Endothelial cell (in vitro differentiated cells): ENCODE data around the gene C10orf88. TPM values are rescaled to one million over a fixed set of nuclear protein-coding genes. Genes with fewer than 3 reads are reported as not detected.

Experiments used
- DNase-seq: peaks from one replicate; pipeline ENCODE4 v3.0.0; 2021; ENCODE audit warnings: low spot score
- H3K27ac Mint-ChIP-seq: one replicate; pipeline ENCODE4 v1.8.0; 2021; ENCODE audit warnings: mixed read lengths, inconsistent platforms; ENCODE audit not compliant: unreplicated experiment
- H3K27me3 Mint-ChIP-seq: one replicate; pipeline ENCODE4 v1.8.0; 2021; ENCODE audit warnings: mild to moderate bottlenecking, moderate library complexity, mixed read lengths, inconsistent platforms; ENCODE audit not compliant: unreplicated experiment
- H3K36me3 Mint-ChIP-seq: one replicate; pipeline ENCODE4 v1.8.0; 2021; ENCODE audit warnings: mild to moderate bottlenecking, low read depth, mixed read lengths, inconsistent platforms; ENCODE audit not compliant: unreplicated experiment
- H3K4me1 Mint-ChIP-seq: one replicate; pipeline ENCODE4 v1.8.0; 2021; ENCODE audit warnings: mild to moderate bottlenecking, mixed read lengths, inconsistent platforms; ENCODE audit not compliant: unreplicated experiment
- H3K4me3 Mint-ChIP-seq: one replicate; pipeline ENCODE4 v1.8.0; 2021; ENCODE audit warnings: mild to moderate bottlenecking, mixed read lengths, inconsistent platforms; ENCODE audit not compliant: unreplicated experiment
- H3K9me3 Mint-ChIP-seq: one replicate; pipeline ENCODE4 v1.8.0; 2021; ENCODE audit warnings: mixed read lengths, inconsistent platforms; ENCODE audit not compliant: unreplicated experiment
- CTCF ChIP-seq: fragments of 200-600 bp; sonication (generic); IDR thresholded peaks from one replicate; pipeline ENCODE4 v1.5.0; 2021; ENCODE audit warnings: antibody characterized with exemption; ENCODE audit not compliant: unreplicated experiment
- total RNA-seq: library from RNA; stranded (reverse); fragmentation: NEBNext Ultra II Directional; extraction: Animal tissue kit (Norgen Biotek cat#: 25700); gene quantifications from one replicate; pipeline ENCODE4 v1.2.1, GENCODE V29; 2021; ENCODE audit not compliant: unreplicated experiment

The C10orf88 gene
- total RNA-seq, 1 donor from 2014 or later, result 9.9 TPM

DNA sequence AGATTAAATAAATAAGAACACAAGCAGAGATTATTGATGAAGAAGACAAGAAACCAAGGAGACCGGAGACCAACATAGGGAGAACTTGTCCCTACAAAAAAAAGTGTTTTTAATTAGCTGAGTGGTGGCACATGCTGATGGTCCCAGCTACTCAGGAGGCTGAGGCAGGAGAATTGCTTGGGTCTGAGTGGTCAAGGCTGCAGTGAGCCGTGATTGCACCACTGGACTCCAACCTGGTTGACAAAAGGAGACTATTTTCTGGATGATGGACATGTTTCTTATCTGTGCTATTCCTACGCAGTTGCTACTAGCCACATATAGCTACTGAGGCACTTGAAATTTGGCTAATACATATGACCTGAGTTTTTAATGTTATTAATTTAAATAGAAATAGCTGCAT lies 44.9 kb upstream of the C10orf88 start:
- no peak for DNase-seq
- Mint-ChIP-seq H3K9me3 (no peaks in the 10 kb centered on the region), H3K27ac (no peak overlapping the region), H3K4me3 (no peak overlapping the region), H3K4me1 (peaks cover 4% of the 10 kb centered on the region), H3K27me3 (no peaks in the 10 kb centered on the region), H3K36me3 (no peaks in the 10 kb centered on the region)
- TF ChIP-seq CTCF, result no peak

GRCh38 chr10:122998360-122998917 lies 44.4 kb upstream of the C10orf88 start:
- Mint-ChIP-seq H3K4me1 (peaks cover 4% of the 10 kb centered on the region), H3K4me3 (no peak overlapping the region), H3K27me3 (no peaks in the 10 kb centered on the region), H3K27ac (no peak overlapping the region), H3K9me3 (no peaks in the 10 kb centered on the region), H3K36me3 (no peaks in the 10 kb centered on the region)
- no peak for DNase-seq
- TF ChIP-seq CTCF, result no peak

- TF ChIP-seq CTCF, result no peak
- H3K27ac Mint-ChIP-seq, result no peak overlapping the region
- H3K27me3 Mint-ChIP-seq, result no peaks in the 10 kb centered on the region
- no peak for DNase-seq
- H3K36me3 Mint-ChIP-seq, result no peaks in the 10 kb centered on the region
- no peaks in the 10 kb centered on the region for H3K9me3 Mint-ChIP-seq
- H3K4me3 Mint-ChIP-seq, result no peak overlapping the region
- H3K4me1 Mint-ChIP-seq, result peaks cover 4% of the 10 kb centered on the region
These were observed 43.8 kb upstream of the C10orf88 start for GRCh38 chr10:122997864-122998263.

DNA sequence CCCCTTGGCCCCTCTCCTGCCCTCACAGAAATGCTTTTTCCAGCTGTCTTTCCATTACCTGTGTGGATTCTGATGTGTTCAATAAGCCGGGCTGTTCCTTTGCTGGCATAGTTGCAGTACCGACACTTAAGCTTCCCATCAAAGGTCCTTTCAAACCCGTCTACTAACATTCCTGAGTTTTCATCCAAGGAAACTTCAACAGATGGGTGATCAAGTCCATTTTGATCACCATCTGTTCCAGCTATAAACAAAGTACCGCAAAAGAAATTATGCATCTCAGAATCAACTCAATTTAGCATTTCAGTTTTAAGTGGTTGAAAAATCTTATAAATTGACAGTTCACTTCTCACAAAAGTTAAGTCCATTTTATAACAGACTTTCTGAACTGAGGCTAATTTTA lies 41.9 kb upstream of the C10orf88 start:
- Mint-ChIP-seq H3K36me3 (no peaks in the 10 kb centered on the region), H3K9me3 (no peaks in the 10 kb centered on the region), H3K27ac (no peak overlapping the region), H3K27me3 (no peaks in the 10 kb centered on the region), H3K4me1 (peaks cover 4% of the 10 kb centered on the region), H3K4me3 (no peak overlapping the region)
- no peak for TF ChIP-seq CTCF
- DNase-seq, result no peak

DNA sequence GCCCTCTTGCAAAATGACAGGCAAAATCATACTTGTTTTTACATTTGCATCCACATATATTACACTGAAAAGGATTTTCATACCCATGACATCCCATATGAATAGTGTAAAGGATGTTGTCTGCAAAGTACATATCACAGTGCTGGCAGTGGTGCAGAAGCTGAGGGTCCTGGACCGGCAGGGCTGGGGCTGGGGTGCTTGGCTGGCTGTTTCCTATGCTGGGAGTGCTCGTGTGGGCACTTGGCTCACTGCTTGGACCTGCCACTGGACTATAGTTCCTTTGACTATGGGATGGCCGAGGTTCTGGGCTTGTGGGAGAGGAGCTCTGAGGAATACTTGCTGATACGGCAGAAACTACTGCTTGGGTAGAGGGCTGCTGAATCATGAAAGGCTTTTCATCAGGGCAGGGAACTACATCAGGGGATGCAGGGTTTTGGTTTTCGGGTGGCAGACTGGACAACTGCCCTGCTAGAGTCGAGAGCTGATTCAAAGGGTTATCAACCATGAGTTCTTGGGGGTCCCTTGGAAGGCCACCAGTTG lies 39.8 kb upstream of the C10orf88 start:
- Mint-ChIP-seq H3K4me1 (no peaks in the 10 kb centered on the region), H3K9me3 (no peaks in the 10 kb centered on the region), H3K4me3 (no peak overlapping the region), H3K27me3 (no peaks in the 10 kb centered on the region), H3K36me3 (no peaks in the 10 kb centered on the region), H3K27ac (no peak overlapping the region)
- no peak for DNase-seq
- no peak for TF ChIP-seq CTCF
